K562 (cell line): ENCODE measurements around the gene HNRNPA3. TPM values are rescaled to one million over a fixed set of nuclear protein-coding genes. Genes with fewer than 3 reads are reported as not detected.

Experiments
- AFF4 ChIP-seq: sonication (generic); formaldehyde crosslinking; IDR thresholded peaks from 2 replicates; pipeline ENCODE4 v1.8.0; 2023; ENCODE audit warnings: mild to moderate bottlenecking, missing genetic modification reagents
- BDP1 ChIP-seq: IDR thresholded peaks from 3 replicates; pipeline ENCODE4 v1.6.1; 2011; ENCODE audit not compliant: insufficient read length, insufficient read depth
- FOXP1 ChIP-seq: sonication (generic); formaldehyde crosslinking; IDR thresholded peaks from 2 replicates; pipeline ENCODE4 v1.8.0; 2022; ENCODE audit warnings: mild to moderate bottlenecking, missing genetic modification reagents
- KAT8 ChIP-seq: fragments of 450-650 bp; IDR thresholded peaks from 2 replicates; pipeline ENCODE4 v1.6.1; 2016; ENCODE audit warnings: low read depth, mild to moderate bottlenecking
- NKRF ChIP-seq: fragments of 450-650 bp; IDR thresholded peaks from 2 replicates; pipeline ENCODE4 v1.6.1; 2016; ENCODE audit warnings: borderline replicate concordance
- NRF1 ChIP-seq, 2 experiments: fragments of 450-650 bp; IDR thresholded peaks in 1 of 2; conservative IDR thresholded peaks in 1 of 2; 2 replicates each; pipeline ENCODE4 v1.6.1; 2014; ENCODE audit warnings: mild to moderate bottlenecking in 2 of 2
- POLR2AphosphoS2 ChIP-seq: IDR thresholded peaks from 2 replicates; pipeline ENCODE4 v1.6.1; 2012; ENCODE audit warnings: low read length, improper control_type of control experiment
- RBM25 ChIP-seq: fragments of 200-400 bp; formaldehyde crosslinking; IDR thresholded peaks from 2 replicates; pipeline ENCODE4 v1.6.1; 2018; ENCODE audit warnings: low read length, low read depth, moderate library complexity; ENCODE audit not compliant: severe bottlenecking
- SETDB1 ChIP-seq: IDR thresholded peaks from one replicate; pipeline ENCODE4 v1.6.1; 2012; ENCODE audit warnings: low read length, control low read depth, inconsistent platforms
- SFPQ ChIP-seq: fragments of 200-400 bp; formaldehyde crosslinking; IDR thresholded peaks from 2 replicates; pipeline ENCODE4 v1.6.1; 2017; ENCODE audit warnings: mild to moderate bottlenecking, low read depth, low read length, moderate library complexity
- THRB ChIP-seq: fragments of 450-650 bp; formaldehyde crosslinking; conservative IDR thresholded peaks from 2 replicates; pipeline ENCODE4 v1.4.0; 2022; ENCODE audit warnings: mild to moderate bottlenecking, missing genetic modification characterization
- XRCC3 ChIP-seq: fragments of 450-650 bp; IDR thresholded peaks from 2 replicates; pipeline ENCODE4 v1.6.1; 2017; ENCODE audit warnings: mild to moderate bottlenecking, moderate library complexity
- ZBTB7A ChIP-seq: IDR thresholded peaks from 2 replicates; pipeline ENCODE4 v1.6.1; 2011; ENCODE audit warnings: low read depth, mild to moderate bottlenecking, low read length, moderate library complexity, borderline replicate concordance; ENCODE audit not compliant: control insufficient read depth
- ZKSCAN1 ChIP-seq: fragments of 150-350 bp; IDR thresholded peaks from 2 replicates; pipeline ENCODE4 v1.6.1; 2016; ENCODE audit warnings: low read depth, low read length
- ZNF143 ChIP-seq: sonication (generic); formaldehyde crosslinking; IDR thresholded peaks from 2 replicates; pipeline ENCODE4 v1.9.0; 2022; ENCODE audit warnings: mild to moderate bottlenecking, missing genetic modification reagents
- ZNF76 ChIP-seq: fragments of 250-450 bp; sonication (Bioruptor Pico); IDR thresholded peaks from 2 replicates; pipeline ENCODE4 v1.4.0; 2020; ENCODE audit warnings: mild to moderate bottlenecking, moderate library complexity, borderline replicate concordance
- ZNF766 ChIP-seq: fragments of 200-800 bp; sonication (Bioruptor generic); conservative IDR thresholded peaks from 2 replicates; pipeline ENCODE4 v1.6.1; 2016; ENCODE audit warnings: missing genetic modification characterization, missing compliant biosample characterization
- ZSCAN29 ChIP-seq: fragments of 450-650 bp; IDR thresholded peaks from 2 replicates; pipeline ENCODE4 v1.6.1; 2017
- polyA plus RNA-seq, 8 experiments: library from polyadenylated mRNA; depleted of rRNA in 4 of 8; stranded (reverse) in 5 of 8; unstranded in 3 of 8; fragments of >200 nt; fragmentation: Nextera tagmentation in 2 of 8; fragmentation: Illumina TruSeq in 1 of 8; extraction: Ambion mirVana in 2 of 8; extraction: Trizol in 1 of 8; gene quantifications; 2 replicates each; pipeline versions ENCODE4 v1.2.1 to v1.2.3, GENCODE V29; 2011 to 2014; ENCODE audit warnings: inconsistent platforms in 1 of 8, missing spikeins in 1 of 8
- total RNA-seq, 7 experiments: library from RNA; depleted of rRNA in 6 of 7; stranded (reverse); fragments of >200 nt in 6 of 7; fragmentation: Illumina TruSeq in 2 of 7; extraction: Trizol in 2 of 7; gene quantifications; 2 replicates each; pipeline versions ENCODE4 v1.2.1 to v1.2.3, GENCODE V29; 2011 to 2021; ENCODE audit warnings: low replicate concordance in 1 of 7

Gene HNRNPA3
- total and polyA plus RNA-seq, 9 of the 15 experiments (the other 6 are each of a cell fraction or from before 2014, with no cell fraction given): 72.8 to 428 (median 192) TPM

GRCh38 chr2:177212891-177213856, 580 bp downstream of the HNRNPA3 start (continued):
- no peak for TF ChIP-seq SFPQ
- peak; percentile 81 for TF ChIP-seq ZBTB7A
- no peak for TF ChIP-seq NRF1 (conservative IDR thresholded peaks at IDR 0.05 in 1 of 2, IDR thresholded peaks at IDR 0.05 in 1 of 2)
- peak; percentile 52 for TF ChIP-seq RBM25
- no peak for TF ChIP-seq XRCC3
- TF ChIP-seq ZKSCAN1: no peak; the same call in 1 of the 2 replicates
- no peak for TF ChIP-seq POLR2AphosphoS2
- TF ChIP-seq ZSCAN29: no peak
- peak; percentile 51; the same call in 1 of the 2 replicates for TF ChIP-seq FOXP1 (CRISPR knock-in tag)
- no peak for TF ChIP-seq ZNF143
- no peak for TF ChIP-seq BDP1
- TF ChIP-seq NKRF: peak; percentile 76; the same call in 1 of the 2 replicates
- no peak; the same call in 1 of the 2 replicates for TF ChIP-seq THRB
- TF ChIP-seq ZNF76 (CRISPR knock-in tag): peak; percentile 15; the same call in 1 of the 2 replicates
- TF ChIP-seq ZNF766 (CRISPR knock-in tag): 0 out of 2 replicates have a peak, but pooled peaks have one; percentile 38
- TF ChIP-seq KAT8: no peak; the same call in 1 of the 2 replicates
- no peak for TF ChIP-seq SETDB1
- TF ChIP-seq AFF4 (CRISPR knock-in tag): peak; percentile 83; the same call in 1 of the 2 replicates
